Upper lobe of left lung (tissue), 4 donors: ENCODE measurements around the gene ATP1B2.

Experiments
- POLR2A ChIP-seq, 4 donors: fragments of 450-650 bp; IDR thresholded peaks; one replicate each; pipeline ENCODE4 v1.5.1; 2016 to 2017; ENCODE audit warnings: antibody characterized with exemption in 4 of 4, mild to moderate bottlenecking in 2 of 4
- POLR2AphosphoS5 ChIP-seq, 2 donors: sonication (generic); formaldehyde crosslinking; IDR thresholded peaks; one replicate each; pipeline ENCODE4 v1.5.1; 2017; ENCODE audit warnings: antibody characterized with exemption in 2 of 2

- TF ChIP-seq POLR2A (IDR thresholded peaks at IDR 0.05) (no peak), POLR2AphosphoS5 (IDR thresholded peaks at IDR 0.05) (no peak)
Measured at GRCh38 chr17:7646457-7646856, 4.3 kb upstream of the ATP1B2 start.
